GM21423 (cell line): ENCODE data around the gene ARFGAP3.

ENCODE experiments used
- ATAC-seq: cut with Tn5 transposase; IDR thresholded peaks from one replicate; pipeline ENCODE4 v1.9.1; 2021; ENCODE audit warnings: mild to moderate bottlenecking, moderate library complexity; ENCODE audit not compliant: unreplicated experiment

Gene ARFGAP3

DNA sequence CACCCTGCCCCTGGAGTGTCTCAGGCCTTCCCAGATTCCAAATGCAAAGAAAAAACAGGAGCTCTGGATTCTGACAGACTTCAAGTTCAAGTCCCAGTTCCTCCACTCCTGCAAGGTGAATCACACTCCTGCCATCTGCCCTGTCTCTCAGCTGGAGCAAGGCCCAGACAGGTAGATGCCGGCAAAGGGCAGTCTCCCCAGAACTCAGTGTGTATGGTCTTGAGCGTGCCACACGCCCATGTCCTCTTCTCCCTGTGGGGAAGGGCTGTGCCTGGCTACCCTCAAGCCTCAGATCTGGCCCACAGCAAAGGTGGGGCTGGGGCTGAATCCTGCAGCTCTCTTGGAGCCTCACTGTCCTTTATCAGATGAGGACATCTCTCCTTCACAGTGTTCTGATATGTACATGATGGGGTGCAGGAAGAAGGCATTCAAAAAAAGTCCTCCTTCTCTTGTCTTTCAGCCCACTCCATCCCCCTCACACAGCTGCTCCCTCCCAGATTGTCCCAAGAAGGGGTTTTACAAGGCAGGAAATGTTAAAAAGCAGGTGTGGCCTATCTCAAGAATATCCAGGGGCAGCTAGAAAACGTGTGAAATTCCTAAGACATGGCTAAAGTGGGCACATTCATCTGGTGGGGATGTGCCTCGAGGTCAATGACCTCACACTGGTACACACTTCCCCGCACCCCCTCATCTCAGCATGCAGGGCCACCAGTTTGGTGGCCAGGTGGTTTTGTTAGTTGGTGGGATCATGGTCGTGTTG, 27.7 kb upstream of the ARFGAP3 start:
- no peak for ATAC-seq

- ATAC-seq: no peak
Measured at GRCh38 chr22:42883970-42884369, 26.9 kb upstream of the ARFGAP3 start.

DNA sequence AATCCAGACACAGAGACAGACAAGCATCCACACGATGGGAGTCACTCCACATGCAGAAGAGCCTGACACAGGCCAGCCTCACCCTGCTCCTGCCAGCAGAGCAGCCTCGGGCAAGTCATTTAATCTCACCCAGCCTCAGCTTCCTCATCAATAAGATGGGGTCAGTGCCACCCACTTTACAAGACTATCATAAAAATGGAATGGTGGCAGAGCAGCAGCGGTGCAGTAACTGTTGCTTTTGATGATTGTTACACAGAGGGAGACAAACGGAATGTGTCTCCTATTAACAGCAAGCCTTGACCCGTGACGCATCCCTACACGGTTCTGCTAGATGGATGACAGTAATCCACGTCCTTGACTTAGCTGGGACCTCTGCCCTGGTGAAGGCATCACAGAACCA, 26.0 kb upstream of the ARFGAP3 start:
- ATAC-seq: no peak

DNA sequence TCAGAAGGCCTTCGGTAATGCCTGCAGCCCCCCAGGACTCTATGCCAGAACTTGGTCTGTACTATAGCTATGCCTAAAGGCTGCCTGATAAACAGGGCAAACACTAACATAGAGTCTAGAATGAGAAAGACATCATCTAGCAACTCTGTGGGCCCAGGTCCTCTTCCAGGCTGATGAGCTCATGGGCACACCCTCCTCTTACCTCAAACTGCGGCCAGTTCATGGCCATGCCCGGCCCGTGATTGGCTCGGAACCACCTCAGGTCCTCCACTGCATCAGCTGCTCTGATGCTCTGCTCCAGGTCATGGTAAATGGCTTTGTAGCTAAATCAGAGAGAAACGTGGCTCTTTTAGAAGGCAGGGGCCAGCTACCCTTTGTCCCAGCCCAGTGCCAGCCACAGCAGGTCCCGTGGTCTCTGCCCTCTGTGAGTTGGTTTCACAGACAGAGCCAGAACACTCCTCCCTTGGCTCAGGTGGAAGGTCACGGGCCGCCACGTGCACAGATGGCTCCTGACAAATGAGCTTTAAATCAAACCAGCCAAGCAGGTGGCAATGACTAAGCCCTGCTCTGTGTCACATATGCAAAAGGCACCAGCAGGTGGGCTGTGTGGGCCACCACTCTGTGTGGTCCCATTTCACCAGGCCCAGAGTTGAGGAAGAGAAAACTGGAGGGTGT, 25.0 kb upstream of the ARFGAP3 start:
- ATAC-seq: no peak

GRCh38 chr22:42881298-42881697, 24.2 kb upstream of the ARFGAP3 start:
- ATAC-seq: no peak

- no peak for ATAC-seq
Measured at GRCh38 chr22:42880815-42881214, 23.7 kb upstream of the ARFGAP3 start.

DNA sequence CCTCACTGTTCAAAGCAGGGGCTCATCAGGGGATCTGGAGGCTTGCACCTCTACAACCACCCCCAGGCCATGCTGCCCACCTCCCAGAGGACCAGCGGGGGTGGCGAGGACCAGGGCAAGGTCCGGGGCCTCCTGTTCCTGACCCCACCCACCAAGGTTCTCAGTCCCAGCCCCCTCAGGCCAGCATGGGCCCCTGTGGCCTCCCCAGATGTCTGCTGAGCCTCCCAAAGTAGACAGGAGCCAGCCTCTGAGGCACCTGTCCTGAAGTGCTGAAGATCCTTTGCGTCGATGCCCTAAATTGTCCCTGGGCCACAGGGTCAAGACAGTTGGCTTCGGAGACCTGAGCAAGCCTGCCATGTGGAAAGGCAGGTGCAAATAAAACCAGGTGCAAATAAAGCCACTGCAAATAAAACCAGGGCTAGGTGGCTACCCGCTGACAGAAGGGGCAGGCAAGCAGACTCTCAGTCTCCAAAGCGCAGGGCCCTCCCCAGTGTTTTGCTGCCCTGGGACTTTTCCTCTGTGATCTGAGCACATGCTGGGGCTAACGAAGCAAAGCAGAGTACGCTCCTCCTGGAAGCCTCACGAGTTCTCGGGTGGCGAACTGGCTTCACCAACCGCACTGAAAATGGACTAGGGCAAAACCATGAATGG, 22.4 kb upstream of the ARFGAP3 start:
- ATAC-seq: no peak

DNA sequence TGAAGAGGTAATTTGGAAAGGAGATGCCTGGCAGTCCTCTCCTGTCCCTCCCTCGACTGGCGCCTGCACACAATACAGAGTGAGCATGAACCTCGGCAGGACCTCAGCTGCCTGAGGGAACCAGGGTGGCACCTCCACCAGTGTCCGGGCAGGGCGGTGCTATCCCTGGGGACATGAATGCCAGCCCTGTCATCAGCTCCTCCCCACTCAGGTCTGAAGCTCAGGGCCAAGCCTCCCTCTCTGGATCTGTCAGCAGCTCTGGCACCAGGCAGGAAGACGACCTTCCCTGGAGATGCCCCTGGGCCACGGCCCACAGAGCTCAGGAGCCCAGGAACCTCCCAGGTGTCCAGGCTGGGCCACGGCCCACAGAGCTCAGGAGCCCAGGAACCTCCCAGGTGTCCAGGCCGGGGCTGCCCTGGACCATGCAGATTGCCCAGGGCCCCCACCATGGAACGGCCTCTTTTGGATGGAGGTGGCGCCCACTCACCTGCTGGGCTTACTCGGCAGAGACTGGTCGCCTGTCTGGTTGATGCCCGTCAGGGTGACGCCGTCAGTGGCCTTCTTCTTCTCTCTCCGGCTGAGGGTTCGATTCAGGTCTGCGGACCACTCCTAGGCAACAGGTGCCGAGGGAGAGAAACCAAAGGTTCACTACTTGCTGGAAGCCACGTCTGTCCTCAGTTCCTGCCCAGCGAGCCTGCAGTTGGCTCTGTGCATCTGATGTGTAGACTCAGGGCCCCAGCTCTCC, 21.7 kb upstream of the ARFGAP3 start:
- no peak for ATAC-seq

DNA sequence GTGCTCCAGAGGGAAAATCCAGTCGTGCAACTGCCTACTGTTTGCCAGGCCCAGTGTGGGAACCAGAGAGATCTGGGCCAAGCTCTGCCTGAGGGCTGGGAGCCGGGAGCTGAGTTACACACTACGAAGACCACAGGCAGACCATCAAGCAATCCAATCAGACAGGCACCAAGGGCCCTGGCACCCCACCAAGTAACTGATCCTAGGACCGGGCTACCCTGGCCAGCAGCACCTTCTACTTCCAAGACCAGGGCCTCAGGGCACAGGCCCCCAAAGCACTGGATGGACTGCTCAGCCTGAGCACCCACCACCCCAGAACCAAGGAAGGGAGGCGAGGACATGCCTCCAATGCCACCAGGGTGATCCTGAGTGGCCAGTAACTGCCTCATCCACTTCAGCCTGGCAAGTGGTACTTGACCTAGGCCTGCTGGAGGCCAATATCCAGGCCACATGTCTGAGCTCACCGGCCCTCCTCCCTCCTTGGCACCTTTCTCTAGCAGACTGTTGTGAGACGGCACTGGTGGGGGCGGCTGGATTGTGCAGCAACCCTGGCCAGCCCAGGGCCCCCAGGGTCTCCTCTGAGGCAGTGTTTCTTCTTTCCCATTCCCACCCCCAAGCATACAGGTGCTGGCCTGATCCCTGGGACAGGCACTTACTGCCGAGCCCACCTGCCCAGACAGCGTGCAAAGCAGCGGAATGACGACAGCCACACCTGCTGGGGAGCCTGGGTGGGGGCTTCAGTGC, 20.7 kb upstream of the ARFGAP3 start:
- no peak for ATAC-seq

GRCh38 chr22:42877158-42877557, 20.1 kb upstream of the ARFGAP3 start:
- ATAC-seq: no peak

GRCh38 chr22:42876041-42876440, 19.0 kb upstream of the ARFGAP3 start:
- no peak for ATAC-seq

- ATAC-seq: no peak
Measured at GRCh38 chr22:42874010-42874409, 16.9 kb upstream of the ARFGAP3 start.

DNA sequence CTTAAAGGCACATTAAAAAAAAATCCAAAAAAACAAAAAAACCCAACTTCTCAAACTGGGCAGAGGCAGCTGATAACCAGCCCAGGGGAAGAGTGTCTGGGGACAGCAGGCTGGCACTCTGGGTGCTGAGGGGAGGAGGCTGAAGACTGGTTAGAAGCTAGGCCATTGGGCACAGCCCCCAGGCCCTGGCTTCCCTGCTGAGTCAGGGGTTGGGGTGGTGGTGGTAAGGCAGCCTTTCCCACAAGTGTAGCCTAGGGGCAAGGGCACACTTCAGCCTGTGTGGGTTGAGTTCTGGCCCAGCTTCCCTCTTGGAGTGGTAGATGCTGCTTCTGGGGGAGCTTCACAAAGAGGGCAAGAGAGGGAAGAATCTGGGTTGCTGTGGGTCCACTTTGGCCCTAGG, 16.3 kb upstream of the ARFGAP3 start:
- no peak for ATAC-seq

GRCh38 chr22:42872821-42873220, 15.7 kb upstream of the ARFGAP3 start:
- ATAC-seq: no peak

- no peak for ATAC-seq
Measured at GRCh38 chr22:42871146-42872050, 14.3 kb upstream of the ARFGAP3 start.

DNA sequence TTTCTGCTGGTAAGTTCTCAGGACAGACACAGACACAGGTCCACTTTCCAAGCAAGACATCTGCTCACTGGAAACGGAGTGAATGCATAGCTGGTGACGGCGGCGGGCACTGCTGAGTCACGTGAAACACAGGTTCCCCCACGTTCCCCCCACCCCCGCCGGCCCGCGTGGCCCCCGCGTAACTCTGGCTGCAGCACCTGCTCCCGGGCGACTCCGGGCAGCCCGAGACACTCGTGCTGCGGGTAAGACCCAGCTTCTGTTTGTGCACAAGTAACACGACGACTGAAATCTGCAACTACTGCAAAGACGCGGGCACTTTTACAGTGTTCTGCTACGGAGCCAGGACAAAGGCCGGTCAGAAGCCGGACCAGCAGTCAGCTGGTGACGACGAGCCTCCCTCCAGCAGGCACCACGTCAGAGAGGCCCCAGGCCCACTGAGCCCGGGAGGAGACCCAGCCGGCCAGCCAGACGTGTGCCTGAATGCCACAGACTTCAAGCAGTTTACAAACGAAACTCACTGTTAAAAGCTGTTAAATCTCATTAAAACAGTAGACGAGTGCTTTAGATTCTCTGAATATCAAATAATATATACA, 12.9 kb upstream of the ARFGAP3 start:
- no peak for ATAC-seq

DNA sequence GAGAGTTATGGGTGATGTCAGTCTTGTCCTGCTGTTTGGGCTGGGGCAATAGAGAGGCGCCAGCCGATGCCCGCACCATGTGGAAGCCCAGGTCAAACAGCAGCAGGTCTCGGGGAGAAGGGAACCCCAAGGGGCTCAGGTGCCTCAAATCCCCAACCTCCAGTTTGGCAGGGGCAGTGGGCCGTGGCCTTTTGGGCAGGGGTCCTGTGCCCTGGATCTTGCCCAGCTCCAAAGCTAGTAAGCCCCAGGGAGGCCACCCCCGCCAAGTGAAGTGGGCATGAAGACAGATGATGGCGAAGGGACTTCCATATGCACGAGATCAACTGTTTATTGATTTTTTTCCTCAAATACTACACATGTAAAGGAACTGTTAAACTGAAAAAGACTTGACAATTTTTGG, 12.4 kb upstream of the ARFGAP3 start:
- no peak for ATAC-seq

- ATAC-seq: no peak
Measured at GRCh38 chr22:42868751-42869251, 11.7 kb upstream of the ARFGAP3 start.

- no peak for ATAC-seq
Measured at GRCh38 chr22:42866100-42866499, 9.0 kb upstream of the ARFGAP3 start.
